Measurements from ENCODE around the gene FAM110A.

GRCh38 chr20:854601-855000 lies 21.1 kb downstream of the FAM110A start:
- no peak for TF ChIP-seq POLR2A (IDR thresholded peaks at IDR 0.05; ENCODE audit: low read depth, low read length)
- no peak for TF ChIP-seq POLR2AphosphoS5 (IDR thresholded peaks at IDR 0.05; ENCODE audit: low read depth, low read length)
- TF ChIP-seq TAF1 (IDR thresholded peaks at IDR 0.05; ENCODE audit: borderline replicate concordance, low read depth, low read length): no peak
